Measurements from ENCODE around the gene GOLGA6A. TPM values are rescaled to one million over a fixed set of nuclear protein-coding genes. Genes with fewer than 3 reads are reported as not detected.

GOLGA6A gene, protein sequence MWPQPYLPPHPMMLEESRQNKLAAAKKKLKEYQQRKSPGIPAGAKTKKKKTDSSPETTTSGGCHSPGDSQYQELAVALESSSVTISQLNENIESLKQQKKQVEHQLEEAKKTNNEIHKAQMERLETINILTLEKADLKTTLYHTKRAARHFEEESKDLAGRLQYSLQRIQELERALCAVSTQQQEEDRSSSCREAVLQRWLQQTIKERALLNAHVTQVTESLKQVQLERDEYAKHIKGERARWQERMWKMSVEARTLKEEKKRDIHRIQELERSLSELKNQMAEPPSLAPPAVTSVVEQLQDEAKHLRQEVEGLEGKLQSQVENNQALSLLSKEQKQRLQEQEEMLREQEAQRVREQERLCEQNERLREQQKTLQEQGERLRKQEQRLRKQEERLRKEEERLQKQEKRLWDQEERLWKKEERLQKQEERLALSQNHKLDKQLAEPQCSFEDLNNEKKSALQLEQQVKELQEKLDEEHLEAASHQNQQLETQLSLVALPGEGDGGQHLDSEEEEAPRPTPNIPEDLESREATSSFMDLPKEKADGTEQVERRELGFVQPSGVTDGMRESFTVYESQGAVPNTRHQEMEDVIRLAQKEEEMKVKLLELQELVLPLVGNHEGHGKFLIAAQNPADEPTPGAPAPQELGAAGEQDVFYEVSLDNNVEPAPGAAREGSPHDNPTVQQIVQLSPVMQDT
- under 1 TPM in 1 of 2 experiments, not detected in 1; 0.08 TPM for total RNA-seq

GRCh38 chr15:74082450-74082849 is at the start of gene GOLGA6A:
TSS of gene GOLGA6A (minus strand) at chr15:74082550. CDS start at chr15:74082509, 41 bp downstream.

GRCh38 chr15:74130155-74130848 is 48.0 kb upstream of the GOLGA6A start, which contains the start of gene ISLR2:
TSS of gene ISLR2 (plus strand) at chr15:74130586. CDS start at chr15:74132755, 2,169 bp downstream.

Other genes with a start within 250 kb of the GOLGA6A start
- gene TBC1D21, start 209.0 kb downstream of the GOLGA6A start, total RNA-seq: not detected
- gene LOXL1, start 156.1 kb downstream of the GOLGA6A start, total RNA-seq: 1 to 10 TPM; 1.9 to 2.5 TPM
- gene STOML1, start 90.3 kb downstream of the GOLGA6A start, total RNA-seq: 1 to 10 TPM; 8.3 to 9.5 TPM
- 10 to 100 TPM; 83.8 to 92.3 TPM for gene PML, start 87.8 kb downstream of the GOLGA6A start, total RNA-seq
- gene ISLR2, start 48.0 kb upstream of the GOLGA6A start, total RNA-seq: not detected
- gene ISLR, start 91.2 kb upstream of the GOLGA6A start, total RNA-seq: not detected
- gene STRA6, start 120.2 kb upstream of the GOLGA6A start, total RNA-seq: not detected
- gene CCDC33, start 153.8 kb upstream of the GOLGA6A start, total RNA-seq: not detected

All from activated naive CD4-positive, alpha-beta T cell treated with anti-CD3 and anti-CD28 coated beads, Interleukin-2, amount 10 ng/mL, durations not matched to agents 5 hours and 36 hours (primary cell).